ENCODE measurements around the gene CAMKK2.

DNA sequence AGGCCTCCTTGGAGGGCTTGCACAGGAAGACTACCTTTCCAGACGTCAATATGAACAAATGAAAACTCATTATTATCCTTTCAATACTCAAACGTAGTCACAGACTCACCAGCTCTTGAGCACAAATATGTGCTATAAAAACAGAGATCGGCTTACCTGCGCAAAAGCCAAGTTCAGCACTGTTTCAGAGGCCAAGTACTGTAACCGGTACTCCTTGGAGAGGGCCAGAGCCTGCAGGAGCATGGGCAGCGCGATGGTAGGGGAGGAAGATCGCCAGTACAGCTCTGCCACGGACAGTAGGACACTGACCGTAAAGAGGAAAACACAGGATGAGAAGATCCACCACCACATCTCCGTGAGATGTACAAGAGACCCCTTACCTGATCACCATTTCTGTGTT, 21.6 kb upstream of the CAMKK2 start:
- TF ChIP-seq RXRA (IDR thresholded peaks at IDR 0.05; ENCODE audit: borderline replicate concordance, low read depth), result no peak
- no peak for TF ChIP-seq TEAD4 (IDR thresholded peaks at IDR 0.05; ENCODE audit: borderline replicate concordance, insufficient read depth)
- no peak for TF ChIP-seq PBX3 (IDR thresholded peaks at IDR 0.05)
- TF ChIP-seq POLR2AphosphoS5 (IDR thresholded peaks at IDR 0.05; ENCODE audit: low read depth, low read length), result no peak
- no peak for TF ChIP-seq SMC3 (IDR thresholded peaks at IDR 0.05; ENCODE audit: low read depth, low read length)
- TF ChIP-seq CTCF (IDR thresholded peaks at IDR 0.05), result no peak
- TF ChIP-seq, protein P1, sequence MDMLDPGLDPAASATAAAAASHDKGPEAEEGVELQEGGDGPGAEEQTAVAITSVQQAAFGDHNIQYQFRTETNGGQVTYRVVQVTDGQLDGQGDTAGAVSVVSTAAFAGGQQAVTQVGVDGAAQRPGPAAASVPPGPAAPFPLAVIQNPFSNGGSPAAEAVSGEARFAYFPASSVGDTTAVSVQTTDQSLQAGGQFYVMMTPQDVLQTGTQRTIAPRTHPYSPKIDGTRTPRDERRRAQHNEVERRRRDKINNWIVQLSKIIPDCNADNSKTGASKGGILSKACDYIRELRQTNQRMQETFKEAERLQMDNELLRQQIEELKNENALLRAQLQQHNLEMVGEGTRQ (IDR thresholded peaks at IDR 0.05; ENCODE audit: borderline replicate concordance, low read depth, low read length), result no peak
- TF ChIP-seq, protein P2, sequence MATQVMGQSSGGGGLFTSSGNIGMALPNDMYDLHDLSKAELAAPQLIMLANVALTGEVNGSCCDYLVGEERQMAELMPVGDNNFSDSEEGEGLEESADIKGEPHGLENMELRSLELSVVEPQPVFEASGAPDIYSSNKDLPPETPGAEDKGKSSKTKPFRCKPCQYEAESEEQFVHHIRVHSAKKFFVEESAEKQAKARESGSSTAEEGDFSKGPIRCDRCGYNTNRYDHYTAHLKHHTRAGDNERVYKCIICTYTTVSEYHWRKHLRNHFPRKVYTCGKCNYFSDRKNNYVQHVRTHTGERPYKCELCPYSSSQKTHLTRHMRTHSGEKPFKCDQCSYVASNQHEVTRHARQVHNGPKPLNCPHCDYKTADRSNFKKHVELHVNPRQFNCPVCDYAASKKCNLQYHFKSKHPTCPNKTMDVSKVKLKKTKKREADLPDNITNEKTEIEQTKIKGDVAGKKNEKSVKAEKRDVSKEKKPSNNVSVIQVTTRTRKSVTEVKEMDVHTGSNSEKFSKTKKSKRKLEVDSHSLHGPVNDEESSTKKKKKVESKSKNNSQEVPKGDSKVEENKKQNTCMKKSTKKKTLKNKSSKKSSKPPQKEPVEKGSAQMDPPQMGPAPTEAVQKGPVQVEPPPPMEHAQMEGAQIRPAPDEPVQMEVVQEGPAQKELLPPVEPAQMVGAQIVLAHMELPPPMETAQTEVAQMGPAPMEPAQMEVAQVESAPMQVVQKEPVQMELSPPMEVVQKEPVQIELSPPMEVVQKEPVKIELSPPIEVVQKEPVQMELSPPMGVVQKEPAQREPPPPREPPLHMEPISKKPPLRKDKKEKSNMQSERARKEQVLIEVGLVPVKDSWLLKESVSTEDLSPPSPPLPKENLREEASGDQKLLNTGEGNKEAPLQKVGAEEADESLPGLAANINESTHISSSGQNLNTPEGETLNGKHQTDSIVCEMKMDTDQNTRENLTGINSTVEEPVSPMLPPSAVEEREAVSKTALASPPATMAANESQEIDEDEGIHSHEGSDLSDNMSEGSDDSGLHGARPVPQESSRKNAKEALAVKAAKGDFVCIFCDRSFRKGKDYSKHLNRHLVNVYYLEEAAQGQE (IDR thresholded peaks at IDR 0.05; ENCODE audit: low read depth, low read length), result no peak
- no peak for TF ChIP-seq MAX (IDR thresholded peaks at IDR 0.05; ENCODE audit: low read depth)
- TF ChIP-seq EP300 (IDR thresholded peaks at IDR 0.05; ENCODE audit: borderline replicate concordance in 1 of 2, low read depth in 1 of 2, low read length in 1 of 2), result no peak
- TF ChIP-seq TCF12 (IDR thresholded peaks at IDR 0.05), result no peak
